Effector memory CD8-positive, alpha-beta T cell (primary cell): ENCODE data around the gene MAP7.

Experiments used
- ATAC-seq: fragments of 150-1000 bp; cut with Tn5 transposase; replicated peaks from 2 replicates; pipeline ENCODE4 v1.10.0; 2021; ENCODE audit warnings: mild to moderate bottlenecking, moderate library complexity
- DNase-seq, 3 experiments: peaks; one replicate each; pipeline ENCODE4 v3.0.0; 2021
- H3K27ac Mint-ChIP-seq, 2 donors: one replicate each; pipeline ENCODE4 v1.8.0; 2022; ENCODE audit warnings: mild to moderate bottlenecking in 2 of 2, mixed read lengths in 2 of 2, moderate library complexity in 2 of 2
- H3K27me3 Mint-ChIP-seq, 2 donors: one replicate each; pipeline ENCODE4 v1.8.0; 2022; ENCODE audit warnings: mixed read lengths in 2 of 2
- H3K36me3 Mint-ChIP-seq: one replicate; pipeline ENCODE4 v1.8.0; 2022; ENCODE audit warnings: mild to moderate bottlenecking, moderate library complexity, mixed read lengths; ENCODE audit not compliant: insufficient read depth
- H3K4me1 Mint-ChIP-seq, 2 donors: one replicate each; pipeline ENCODE4 v1.8.0; 2022; ENCODE audit warnings: low read depth in 2 of 2, mixed read lengths in 2 of 2
- H3K4me3 Mint-ChIP-seq, 2 donors: one replicate each; pipeline ENCODE4 v1.8.0; 2022; ENCODE audit warnings: mild to moderate bottlenecking in 2 of 2, mixed read lengths in 2 of 2, moderate library complexity in 2 of 2
- H3K9me3 Mint-ChIP-seq, 2 donors: one replicate each; pipeline ENCODE4 v1.8.0; 2022; ENCODE audit warnings: mixed read lengths in 2 of 2

MAP7 gene

DNA sequence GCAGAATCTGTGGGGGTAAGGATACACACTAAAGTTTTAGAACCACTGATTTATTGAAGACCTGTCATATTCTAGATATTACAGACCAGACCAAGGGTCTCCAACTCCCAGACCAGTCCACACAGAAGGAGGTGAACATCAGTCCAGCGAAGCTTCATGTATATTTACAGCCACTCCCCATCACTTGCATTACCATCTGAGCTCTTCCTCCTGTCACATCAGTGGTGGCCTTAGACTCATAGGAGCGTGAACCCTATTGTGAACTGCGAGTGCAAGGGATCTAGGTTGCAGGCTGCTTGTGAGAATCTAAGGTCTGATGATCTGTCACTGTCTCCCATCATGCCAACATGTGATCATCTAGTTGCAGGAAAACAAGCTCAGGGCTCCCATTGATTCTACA, 255.6 kb downstream of the MAP7 start:
- Mint-ChIP-seq H3K27ac (no peak overlapping the region), H3K4me1 (peaks cover 14 to 15% of the 10 kb centered on the region in 2 donors), H3K36me3 (peaks cover 22% of the 10 kb centered on the region), H3K27me3 (no peaks in the 10 kb centered on the region), H3K4me3 (no peak overlapping the region), H3K9me3 (no peaks in the 10 kb centered on the region)
- DNase-seq = no peak
- no peak for ATAC-seq
